ENCODE results near the gene MRTFA.
"Not testable (repeated sequence)": the region's sequence is repeated elsewhere in the genome, so short reads cannot be mapped to it uniquely, and the experiment has no call there.

The MRTFA gene

DNA sequence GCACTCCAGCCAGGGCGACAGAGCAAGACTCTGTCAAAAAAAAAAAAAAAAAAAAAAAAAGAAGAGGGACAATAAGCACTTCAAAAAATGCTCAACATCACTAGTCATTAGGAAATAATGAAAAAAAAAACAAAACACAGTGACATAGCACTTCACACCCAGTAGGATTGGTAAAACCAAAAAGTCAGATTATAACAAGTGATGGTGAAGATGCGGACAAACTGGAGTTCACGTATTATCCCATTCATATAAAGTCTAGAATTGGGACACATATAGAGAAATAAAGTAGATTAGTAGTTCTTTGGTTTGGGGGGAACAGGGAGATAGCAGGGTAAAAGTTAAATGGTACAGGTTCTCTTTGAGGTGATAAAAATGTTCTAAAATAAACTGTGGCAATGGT, 64.6 kb downstream of the MRTFA start:
- Histone ChIP-seq H3K36me3 (ENCODE audit: control insufficient read depth in 1 of 2, insufficient read depth in 2 of 2, low read length in 2 of 2) (peaks cover 0 to 9% of the 10 kb centered on the region in 2 donors), H3K9me3 (ENCODE audit: control insufficient read depth in 1 of 2, low read length in 2 of 2) (peaks cover 0 to 4% of the 10 kb centered on the region in 2 donors), H3K4me1 (ENCODE audit: control insufficient read depth in 1 of 2, insufficient read depth in 2 of 2, low read length in 2 of 2) (no peaks in the 10 kb centered on the region), H3K27ac (ENCODE audit: low read length) (no peak overlapping the region), H3K4me3 (ENCODE audit: low read depth in 1 of 2, low read length in 2 of 2) (no peak overlapping the region), H3K27me3 (ENCODE audit: low read depth, low read length) (no peaks in the 10 kb centered on the region)

DNA sequence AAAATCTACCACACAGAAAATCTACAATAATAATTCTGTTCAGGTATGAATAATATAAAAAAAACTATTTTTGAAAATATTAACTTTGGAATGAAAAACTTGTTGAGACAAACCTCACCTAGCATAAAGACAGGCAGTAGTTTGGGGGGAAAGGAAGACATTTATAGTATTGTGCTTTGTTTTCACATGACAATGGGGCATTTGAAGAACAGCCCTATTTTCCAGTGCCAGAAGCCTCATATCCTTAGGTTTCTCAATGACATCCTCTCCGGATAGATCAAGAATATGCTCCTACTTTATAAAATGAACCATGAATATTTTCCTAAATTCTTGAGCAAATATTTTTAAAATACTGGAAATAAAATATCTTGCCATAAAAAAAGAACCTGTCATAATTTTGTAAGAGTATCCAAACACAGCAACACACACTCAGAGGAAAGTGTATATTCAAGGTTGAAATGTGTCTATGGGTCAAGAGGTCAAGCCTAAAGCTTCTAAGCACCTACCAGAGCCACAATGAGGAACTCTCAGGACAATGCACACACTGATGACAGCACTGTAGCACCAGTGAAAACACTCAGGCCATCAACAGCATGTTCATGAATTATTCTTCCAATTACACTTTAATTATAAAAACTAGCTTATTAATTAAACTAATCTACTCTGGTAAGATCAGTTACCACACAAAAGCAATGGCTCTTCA, 68.7 kb downstream of the MRTFA start:
- Histone ChIP-seq H3K27me3 (ENCODE audit: low read depth, low read length) (no peaks in the 10 kb centered on the region), H3K4me3 (ENCODE audit: low read depth in 1 of 2, low read length in 2 of 2) (no peak overlapping the region), H3K36me3 (ENCODE audit: control insufficient read depth in 1 of 2, insufficient read depth in 2 of 2, low read length in 2 of 2) (peaks cover 0 to 8% of the 10 kb centered on the region in 2 donors), H3K9me3 (ENCODE audit: control insufficient read depth in 1 of 2, low read length in 2 of 2) (peaks cover 0 to 4% of the 10 kb centered on the region in 2 donors), H3K27ac (ENCODE audit: low read length) (no peak overlapping the region), H3K4me1 (ENCODE audit: control insufficient read depth in 1 of 2, insufficient read depth in 2 of 2, low read length in 2 of 2) (no peaks in the 10 kb centered on the region)

DNA sequence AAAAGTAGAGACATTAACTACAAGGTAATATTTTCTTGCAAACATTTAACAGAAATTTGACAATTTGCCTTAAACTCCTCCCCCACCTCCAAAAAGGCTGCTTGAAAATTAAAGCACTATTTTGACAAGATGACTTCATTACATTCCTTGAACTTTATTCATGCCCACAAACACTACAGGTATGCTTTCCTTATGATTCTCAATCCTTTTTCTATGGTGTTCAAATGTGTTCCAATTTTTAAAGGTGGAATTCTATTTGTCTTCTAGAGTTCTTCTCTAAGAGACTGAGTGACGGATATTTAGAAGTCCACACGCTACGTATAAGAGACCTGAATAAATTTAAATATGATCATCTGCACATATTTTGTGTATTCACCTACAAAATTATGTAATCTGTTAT, 69.4 kb downstream of the MRTFA start:
- H3K36me3 ChIP-seq (ENCODE audit: control insufficient read depth in 1 of 2, insufficient read depth in 2 of 2, low read length in 2 of 2), result peaks cover 0 to 1% of the 10 kb centered on the region in 2 donors
- H3K27me3 ChIP-seq (ENCODE audit: low read depth, low read length), result no peaks in the 10 kb centered on the region
- no peak overlapping the region for H3K27ac ChIP-seq (ENCODE audit: low read length)
- H3K9me3 ChIP-seq (ENCODE audit: control insufficient read depth in 1 of 2, low read length in 2 of 2), result peaks cover 0 to 3% of the 10 kb centered on the region in 2 donors
- H3K4me3 ChIP-seq (ENCODE audit: low read depth in 1 of 2, low read length in 2 of 2), result no peak overlapping the region
- no peaks in the 10 kb centered on the region for H3K4me1 ChIP-seq (ENCODE audit: control insufficient read depth in 1 of 2, insufficient read depth in 2 of 2, low read length in 2 of 2)

DNA sequence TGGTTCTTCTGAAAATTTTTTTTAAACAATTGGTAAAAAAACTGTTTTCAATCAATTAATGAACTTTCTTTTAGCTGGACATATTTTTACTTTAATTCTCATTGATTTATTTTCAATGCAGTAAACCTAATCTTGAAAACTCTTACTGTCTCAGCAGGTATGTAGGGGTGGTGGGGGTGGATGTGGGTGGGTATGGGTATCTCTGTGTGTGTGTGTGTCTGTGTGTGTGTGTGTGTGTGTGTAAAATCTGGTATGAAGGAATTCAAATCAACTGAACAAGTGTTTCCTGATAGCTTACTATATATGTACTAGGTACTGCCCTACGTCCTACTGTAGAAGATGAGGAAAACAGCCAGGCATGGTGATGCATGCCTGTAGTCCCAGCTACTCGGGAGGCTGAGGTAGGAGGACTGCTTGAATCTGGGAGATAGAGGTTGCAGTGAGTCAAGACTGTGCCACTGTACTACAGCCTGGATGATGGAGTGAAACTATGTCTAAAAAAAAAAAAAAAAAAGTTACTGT, 75.5 kb downstream of the MRTFA start:
- H3K4me3 ChIP-seq (ENCODE audit: low read depth in 1 of 2, low read length in 2 of 2), result no peak overlapping the region
- H3K9me3 ChIP-seq (ENCODE audit: control insufficient read depth in 1 of 2, low read length in 2 of 2), result no peaks in the 10 kb centered on the region
- no peaks in the 10 kb centered on the region for H3K4me1 ChIP-seq (ENCODE audit: control insufficient read depth in 1 of 2, insufficient read depth in 2 of 2, low read length in 2 of 2)
- H3K27me3 ChIP-seq (ENCODE audit: low read depth, low read length), result no peaks in the 10 kb centered on the region
- no peaks in the 10 kb centered on the region for H3K36me3 ChIP-seq (ENCODE audit: control insufficient read depth in 1 of 2, insufficient read depth in 2 of 2, low read length in 2 of 2)
- no peak overlapping the region for H3K27ac ChIP-seq (ENCODE audit: low read length)

DNA sequence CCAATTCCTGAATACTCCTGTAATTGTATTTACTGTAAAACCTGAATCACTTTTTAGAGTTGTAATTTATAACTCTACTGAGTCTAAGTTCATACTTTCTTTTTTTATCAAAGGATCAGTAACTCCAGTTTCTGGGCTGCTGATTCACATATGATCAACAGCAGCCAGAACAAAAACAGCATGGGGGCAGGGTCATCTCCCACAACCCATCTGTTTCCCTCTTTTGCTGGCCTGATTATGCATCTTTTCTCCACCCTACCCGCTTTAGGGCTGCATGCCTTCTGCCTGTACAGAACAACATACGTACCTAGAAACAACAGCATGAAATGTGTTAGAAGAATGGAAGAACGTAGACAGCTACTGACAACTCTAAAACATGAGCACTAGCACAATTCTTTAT, 76.0 kb downstream of the MRTFA start:
- no peaks in the 10 kb centered on the region for H3K27me3 ChIP-seq (ENCODE audit: low read depth, low read length)
- no peak overlapping the region for H3K27ac ChIP-seq (ENCODE audit: low read length)

DNA sequence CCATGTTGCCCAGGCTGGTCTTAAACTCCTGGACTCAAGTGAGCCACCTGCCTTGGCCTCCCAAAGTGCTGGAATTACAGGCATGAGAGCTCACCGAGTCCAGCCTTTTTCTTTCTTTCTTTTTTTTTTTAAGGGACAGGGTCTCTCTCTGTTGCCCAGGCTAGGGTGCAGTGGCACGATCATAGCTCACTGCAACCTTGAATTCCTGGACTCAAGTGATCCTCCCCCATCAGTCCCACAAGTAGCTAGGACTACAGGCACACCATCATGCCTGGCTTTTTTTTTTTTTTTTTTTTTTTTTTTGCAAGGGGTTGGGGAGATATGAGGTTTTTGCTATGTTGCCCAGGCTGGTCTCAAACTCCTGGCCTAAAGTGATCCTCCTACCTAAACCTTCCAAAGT, 78.5 kb downstream of the MRTFA start:
- Histone ChIP-seq H3K9me3 (ENCODE audit: control insufficient read depth in 1 of 2, low read length in 2 of 2) (no peaks in the 10 kb centered on the region), H3K27ac (ENCODE audit: low read length) (no peak overlapping the region), H3K27me3 (ENCODE audit: low read depth, low read length) (no peaks in the 10 kb centered on the region), H3K4me3 (ENCODE audit: low read depth in 1 of 2, low read length in 2 of 2) (no peak overlapping the region), H3K4me1 (ENCODE audit: control insufficient read depth in 1 of 2, insufficient read depth in 2 of 2, low read length in 2 of 2) (no peaks in the 10 kb centered on the region), H3K36me3 (ENCODE audit: control insufficient read depth in 1 of 2, insufficient read depth in 2 of 2, low read length in 2 of 2) (no peaks in the 10 kb centered on the region)

More for the DNA sequence above, 76.0 kb downstream of the MRTFA start:
- Histone ChIP-seq H3K4me3 (ENCODE audit: low read depth in 1 of 2, low read length in 2 of 2) (no peak overlapping the region), H3K9me3 (ENCODE audit: control insufficient read depth in 1 of 2, low read length in 2 of 2) (no peaks in the 10 kb centered on the region), H3K4me1 (ENCODE audit: control insufficient read depth in 1 of 2, insufficient read depth in 2 of 2, low read length in 2 of 2) (no peaks in the 10 kb centered on the region), H3K36me3 (ENCODE audit: control insufficient read depth in 1 of 2, insufficient read depth in 2 of 2, low read length in 2 of 2) (no peaks in the 10 kb centered on the region)

DNA sequence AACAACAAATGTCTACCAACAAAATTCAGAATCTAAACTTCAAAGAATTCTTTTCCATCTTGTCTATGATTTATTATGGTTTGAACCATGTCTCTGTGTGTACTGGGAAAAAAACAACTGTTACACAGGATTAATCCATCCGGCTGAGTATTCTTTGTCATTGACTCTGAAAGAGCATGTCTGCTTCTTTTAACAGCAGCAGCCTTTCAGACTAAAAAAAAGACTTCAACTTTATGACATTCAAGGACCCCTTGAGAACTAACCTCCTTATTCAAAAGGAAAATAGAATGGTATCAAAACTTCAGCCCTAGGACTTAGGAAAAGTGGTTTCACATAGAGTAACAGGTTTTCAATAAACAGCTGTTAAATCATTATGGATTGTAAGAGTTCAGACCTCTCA, 79.9 kb downstream of the MRTFA start:
- no peak overlapping the region for H3K4me3 ChIP-seq (ENCODE audit: low read depth in 1 of 2, low read length in 2 of 2)
- no peak overlapping the region for H3K27ac ChIP-seq (ENCODE audit: low read length)
- H3K9me3 ChIP-seq (ENCODE audit: control insufficient read depth in 1 of 2, low read length in 2 of 2), result no peaks in the 10 kb centered on the region
- H3K4me1 ChIP-seq (ENCODE audit: control insufficient read depth in 1 of 2, insufficient read depth in 2 of 2, low read length in 2 of 2), result no peaks in the 10 kb centered on the region
- H3K36me3 ChIP-seq (ENCODE audit: control insufficient read depth in 1 of 2, insufficient read depth in 2 of 2, low read length in 2 of 2), result peaks cover 6% of the 10 kb centered on the region in 2 donors
- no peaks in the 10 kb centered on the region for H3K27me3 ChIP-seq (ENCODE audit: low read depth, low read length)

DNA sequence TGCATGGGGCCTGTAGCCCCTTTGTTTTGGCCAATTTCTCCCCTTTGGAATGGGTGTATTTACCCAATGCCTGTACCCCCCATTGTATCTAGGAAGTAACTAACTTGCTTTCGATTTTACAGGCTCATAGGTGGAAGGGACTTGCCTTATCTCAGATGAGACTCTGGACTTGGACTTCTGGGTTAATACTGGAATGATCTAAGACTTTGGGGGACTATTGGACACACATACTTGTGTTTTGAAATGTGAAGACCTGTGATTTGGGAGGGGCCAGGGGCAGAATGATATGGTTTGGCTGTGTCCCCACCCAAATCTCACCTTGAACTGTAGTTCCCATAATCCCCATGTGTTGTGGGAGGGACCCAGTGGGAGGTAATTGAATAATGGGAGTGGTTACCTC, 82.5 kb downstream of the MRTFA start:
- not testable (repeated sequence) for H3K9me3 ChIP-seq (ENCODE audit: control insufficient read depth in 1 of 2, low read length in 2 of 2); H3K36me3 ChIP-seq (ENCODE audit: control insufficient read depth in 1 of 2, insufficient read depth in 2 of 2, low read length in 2 of 2); H3K27ac ChIP-seq (ENCODE audit: low read length); H3K27me3 ChIP-seq (ENCODE audit: low read depth, low read length); H3K4me3 ChIP-seq (ENCODE audit: low read depth in 1 of 2, low read length in 2 of 2); H3K4me1 ChIP-seq (ENCODE audit: control insufficient read depth in 1 of 2, insufficient read depth in 2 of 2, low read length in 2 of 2)

DNA sequence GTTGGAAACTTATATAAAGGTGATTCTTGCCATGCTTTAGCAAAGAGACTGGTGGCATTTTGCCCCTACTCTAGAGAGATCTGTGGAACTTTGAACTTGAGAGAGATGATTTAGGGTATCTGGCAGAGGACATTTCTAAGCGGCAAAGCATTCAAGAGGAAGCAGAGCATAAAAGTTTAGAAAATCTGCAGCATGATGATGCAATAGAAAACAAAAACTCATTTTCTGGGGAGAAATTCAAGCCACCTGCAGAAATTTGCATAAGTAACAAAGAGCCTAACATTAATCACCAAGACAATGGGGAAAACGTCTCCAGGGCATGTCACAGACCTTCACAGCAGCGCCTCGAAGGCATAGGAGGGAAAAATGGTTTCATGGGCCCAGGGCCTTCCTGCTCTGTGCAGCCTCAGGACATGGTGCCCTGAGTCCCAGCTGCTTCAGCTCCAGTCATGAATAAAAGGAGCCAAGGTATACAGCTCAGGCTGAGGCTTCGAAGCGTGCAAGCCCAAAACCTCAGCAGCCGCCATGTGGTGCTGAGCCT, 83.4 kb downstream of the MRTFA start:
- Histone ChIP-seq H3K9me3 (ENCODE audit: control insufficient read depth in 1 of 2, low read length in 2 of 2) (no peaks in the 10 kb centered on the region), H3K4me3 (ENCODE audit: low read depth in 1 of 2, low read length in 2 of 2) (no peak overlapping the region), H3K4me1 (ENCODE audit: control insufficient read depth in 1 of 2, insufficient read depth in 2 of 2, low read length in 2 of 2) (no peaks in the 10 kb centered on the region), H3K36me3 (ENCODE audit: control insufficient read depth in 1 of 2, insufficient read depth in 2 of 2, low read length in 2 of 2) (peaks cover 6% of the 10 kb centered on the region in 2 donors), H3K27ac (ENCODE audit: low read length) (no peak overlapping the region), H3K27me3 (ENCODE audit: low read depth, low read length) (no peaks in the 10 kb centered on the region)

DNA sequence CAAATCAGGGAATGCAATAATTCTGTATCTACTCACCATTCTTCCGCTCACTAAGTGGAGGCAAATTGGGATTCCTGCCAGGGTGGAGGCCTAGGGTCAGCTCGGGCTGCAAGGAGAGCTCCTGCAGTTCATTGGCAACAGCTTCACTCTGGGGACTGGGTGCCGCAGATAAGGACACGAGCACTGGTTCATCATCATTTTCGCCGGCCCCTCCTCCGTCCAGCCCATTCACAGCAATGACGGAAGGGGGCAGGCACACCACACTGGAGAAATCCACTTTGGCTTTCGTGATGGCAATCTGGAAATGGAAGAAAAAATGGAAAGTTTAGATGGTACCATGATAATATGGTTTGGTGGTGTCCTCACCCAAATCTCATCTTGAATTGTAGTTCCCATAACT, 84.4 kb downstream of the MRTFA start:
- Histone ChIP-seq H3K27me3 (ENCODE audit: low read depth, low read length) (no peaks in the 10 kb centered on the region), H3K4me1 (ENCODE audit: control insufficient read depth in 1 of 2, insufficient read depth in 2 of 2, low read length in 2 of 2) (no peaks in the 10 kb centered on the region), H3K9me3 (ENCODE audit: control insufficient read depth in 1 of 2, low read length in 2 of 2) (no peaks in the 10 kb centered on the region), H3K27ac (ENCODE audit: low read length) (no peak overlapping the region), H3K36me3 (ENCODE audit: control insufficient read depth in 1 of 2, insufficient read depth in 2 of 2, low read length in 2 of 2) (peaks cover 6% of the 10 kb centered on the region in 2 donors), H3K4me3 (ENCODE audit: low read depth in 1 of 2, low read length in 2 of 2) (no peak overlapping the region)

DNA sequence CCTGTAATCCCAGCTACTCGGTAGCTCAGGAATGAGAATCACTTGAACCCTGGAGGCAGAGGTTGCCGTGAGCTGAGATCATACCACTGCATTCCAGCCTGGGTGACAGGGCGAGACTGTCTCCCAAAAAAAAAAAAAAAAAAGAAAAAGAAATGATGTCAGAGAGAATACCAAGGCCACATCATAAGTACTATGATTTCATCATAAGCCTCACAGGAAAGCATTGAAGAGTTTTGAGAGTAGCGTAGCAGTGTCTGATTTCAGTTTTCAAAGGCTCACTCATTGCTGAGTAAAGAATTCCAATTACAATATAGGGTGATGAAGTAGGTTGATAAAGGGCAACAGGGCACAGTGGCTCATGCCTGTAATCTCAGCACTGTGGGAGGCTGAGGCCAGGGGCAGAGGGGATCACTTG, 88.8 kb downstream of the MRTFA start:
- no peak overlapping the region for H3K27ac ChIP-seq (ENCODE audit: low read length)
- peaks cover 9 to 11% of the 10 kb centered on the region in 2 donors for H3K36me3 ChIP-seq (ENCODE audit: control insufficient read depth in 1 of 2, insufficient read depth in 2 of 2, low read length in 2 of 2)
- no peaks in the 10 kb centered on the region for H3K9me3 ChIP-seq (ENCODE audit: control insufficient read depth in 1 of 2, low read length in 2 of 2)
- H3K27me3 ChIP-seq (ENCODE audit: low read depth, low read length), result no peaks in the 10 kb centered on the region
- peaks cover 0 to 5% of the 10 kb centered on the region in 2 donors for H3K4me1 ChIP-seq (ENCODE audit: control insufficient read depth in 1 of 2, insufficient read depth in 2 of 2, low read length in 2 of 2)
- no peak overlapping the region for H3K4me3 ChIP-seq (ENCODE audit: low read depth in 1 of 2, low read length in 2 of 2)

DNA sequence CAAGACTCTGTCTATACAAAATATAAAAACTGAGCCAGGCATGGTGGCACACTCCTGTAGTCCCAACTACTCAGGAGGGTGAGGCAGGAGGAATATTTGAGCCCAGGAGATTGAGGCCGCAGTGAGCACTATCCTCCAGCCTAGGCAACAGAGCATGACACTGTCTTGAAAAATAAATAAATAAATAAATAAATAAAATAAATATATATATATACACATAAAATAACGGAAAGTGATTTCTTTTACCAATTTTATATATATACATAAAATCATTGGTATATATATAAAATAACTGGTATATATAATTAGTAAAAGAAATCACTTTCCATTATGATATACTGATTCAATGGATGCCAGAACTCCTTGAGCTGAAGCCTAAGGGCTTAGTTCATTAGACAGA, 91.8 kb downstream of the MRTFA start:
- Histone ChIP-seq H3K36me3 (ENCODE audit: control insufficient read depth in 1 of 2, insufficient read depth in 2 of 2, low read length in 2 of 2) (peaks cover 4 to 5% of the 10 kb centered on the region in 2 donors), H3K27ac (ENCODE audit: low read length) (no peak overlapping the region), H3K4me1 (ENCODE audit: control insufficient read depth in 1 of 2, insufficient read depth in 2 of 2, low read length in 2 of 2) (peaks cover 4 to 5% of the 10 kb centered on the region in 2 donors), H3K4me3 (ENCODE audit: low read depth in 1 of 2, low read length in 2 of 2) (no peak overlapping the region), H3K9me3 (ENCODE audit: control insufficient read depth in 1 of 2, low read length in 2 of 2) (no peaks in the 10 kb centered on the region), H3K27me3 (ENCODE audit: low read depth, low read length) (no peaks in the 10 kb centered on the region)

Data from muscle layer of duodenum (tissue), 2 donors.